Activated naive CD8-positive, alpha-beta T cell treated with anti-CD3 and anti-CD28 coated beads, Interleukin-2, amount 50 U/mL, for 24 hours (primary cell): ENCODE data around the gene GAL3ST1.
"Not testable (repeated sequence)": the region's sequence is repeated elsewhere in the genome, so short reads cannot be mapped to it uniquely, and the experiment has no call there.

Experiments used
- ATAC-seq: fragments of 150-1000 bp; cut with Tn5 transposase; one replicate; pipeline ENCODE4 v1.10.0; 2021
- DNase-seq: peaks from one replicate; pipeline ENCODE4 v3.0.0; 2021
- H3K27ac Mint-ChIP-seq: one replicate; pipeline ENCODE4 v1.8.0; 2021; ENCODE audit warnings: mild to moderate bottlenecking, mixed read lengths
- H3K27me3 Mint-ChIP-seq: one replicate; pipeline ENCODE4 v1.8.0; 2021; ENCODE audit warnings: mixed read lengths
- H3K36me3 Mint-ChIP-seq: one replicate; pipeline ENCODE4 v1.8.0; 2021; ENCODE audit warnings: low read depth, mixed read lengths
- H3K4me1 Mint-ChIP-seq: one replicate; pipeline ENCODE4 v1.8.0; 2021; ENCODE audit warnings: mixed read lengths
- H3K4me3 Mint-ChIP-seq: one replicate; pipeline ENCODE4 v1.8.0; 2021; ENCODE audit warnings: mild to moderate bottlenecking, moderate library complexity, mixed read lengths
- H3K9me3 Mint-ChIP-seq: one replicate; pipeline ENCODE4 v1.8.0; 2021; ENCODE audit warnings: mixed read lengths

The GAL3ST1 gene

DNA sequence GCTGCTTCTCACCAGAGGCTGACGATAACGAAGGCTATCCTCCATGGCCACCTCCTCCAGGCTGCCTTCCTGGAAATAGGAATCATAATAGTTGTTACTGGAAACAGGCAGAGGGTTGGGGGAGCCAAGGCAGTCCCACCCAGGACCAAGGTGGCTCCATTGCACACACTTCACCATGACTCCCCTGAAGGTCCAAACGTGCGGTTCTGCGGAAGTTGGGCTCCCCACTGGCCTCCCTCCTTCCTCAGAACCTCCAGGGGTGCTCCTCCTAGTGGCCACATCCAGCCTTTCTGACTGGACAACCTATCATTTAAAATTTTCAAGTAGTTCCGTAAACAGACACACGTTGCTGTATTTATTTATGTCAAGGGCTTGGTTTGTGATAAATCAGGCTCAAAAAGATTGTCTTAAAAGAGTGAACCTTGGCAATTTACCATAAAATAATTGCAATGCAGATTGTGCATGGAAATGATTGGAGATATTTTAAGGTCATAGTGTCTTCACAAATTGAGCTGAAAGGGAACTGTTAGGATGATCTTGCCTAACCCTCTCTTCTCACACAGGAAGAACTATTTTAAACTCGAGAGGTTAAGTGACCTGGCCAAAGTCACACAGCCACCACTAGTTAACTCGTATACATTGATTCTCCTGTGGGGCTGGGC, 31.1 kb upstream of the GAL3ST1 start:
- H3K9me3 Mint-ChIP-seq: no peaks in the 10 kb centered on the region
- peak; percentile 57 for DNase-seq
- H3K4me3 Mint-ChIP-seq: no peak overlapping the region
- no peaks in the 10 kb centered on the region for H3K36me3 Mint-ChIP-seq
- peaks cover 41% of the 10 kb centered on the region for H3K4me1 Mint-ChIP-seq
- H3K27me3 Mint-ChIP-seq: peaks cover 8% of the 10 kb centered on the region
- H3K27ac Mint-ChIP-seq: no peak overlapping the region
- no peak for ATAC-seq

DNA sequence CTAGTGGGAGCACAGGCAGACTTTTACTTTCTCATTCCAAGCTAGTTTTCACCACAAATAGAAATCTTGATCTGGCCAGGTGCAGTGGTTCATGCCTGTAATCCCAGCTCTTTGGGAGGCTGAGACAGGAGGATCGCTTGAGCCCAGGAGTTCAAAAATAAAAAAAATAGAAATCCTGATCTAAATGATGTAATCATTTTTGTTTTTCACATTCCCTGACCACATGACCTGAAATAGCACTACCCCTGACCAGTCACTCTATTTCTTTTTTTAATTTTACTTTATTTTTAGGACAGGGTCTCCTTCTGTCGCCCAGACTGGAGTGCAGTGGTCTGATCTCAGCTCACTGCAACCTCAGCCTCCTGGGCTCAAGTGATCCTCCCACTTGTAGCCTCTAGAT, 30.3 kb upstream of the GAL3ST1 start:
- Mint-ChIP-seq H3K27me3 (peaks cover 5% of the 10 kb centered on the region), H3K9me3 (no peaks in the 10 kb centered on the region), H3K4me3 (no peak overlapping the region), H3K4me1 (peaks cover 37% of the 10 kb centered on the region), H3K27ac (no peak overlapping the region), H3K36me3 (no peaks in the 10 kb centered on the region)
- DNase-seq (no peak), ATAC-seq (no peak)

DNA sequence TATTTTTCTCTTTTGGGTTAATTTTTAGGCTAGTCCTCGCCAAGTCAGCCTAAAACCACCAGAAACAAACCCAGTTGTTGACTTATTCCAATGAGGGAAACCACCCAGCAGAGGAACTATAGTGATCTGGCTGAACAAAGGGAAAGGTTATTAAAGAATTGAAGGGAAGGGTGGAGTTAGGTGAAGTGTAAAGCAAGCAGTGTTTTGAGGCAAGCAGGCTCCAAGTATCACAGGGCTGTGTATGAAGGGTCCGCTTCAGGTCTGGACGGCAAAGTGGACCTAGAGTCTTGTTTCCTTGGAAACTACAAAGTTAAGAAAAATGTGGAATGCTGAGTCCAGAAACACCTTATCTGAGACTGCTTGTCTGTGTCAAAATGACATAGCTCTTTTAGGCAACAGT, 29.3 kb upstream of the GAL3ST1 start:
- Mint-ChIP-seq H3K9me3 (no peaks in the 10 kb centered on the region), H3K27ac (no peak overlapping the region), H3K36me3 (no peaks in the 10 kb centered on the region), H3K4me1 (peaks cover 28% of the 10 kb centered on the region), H3K27me3 (no peaks in the 10 kb centered on the region), H3K4me3 (no peak overlapping the region)
- no peak for DNase-seq
- ATAC-seq: no peak

DNA sequence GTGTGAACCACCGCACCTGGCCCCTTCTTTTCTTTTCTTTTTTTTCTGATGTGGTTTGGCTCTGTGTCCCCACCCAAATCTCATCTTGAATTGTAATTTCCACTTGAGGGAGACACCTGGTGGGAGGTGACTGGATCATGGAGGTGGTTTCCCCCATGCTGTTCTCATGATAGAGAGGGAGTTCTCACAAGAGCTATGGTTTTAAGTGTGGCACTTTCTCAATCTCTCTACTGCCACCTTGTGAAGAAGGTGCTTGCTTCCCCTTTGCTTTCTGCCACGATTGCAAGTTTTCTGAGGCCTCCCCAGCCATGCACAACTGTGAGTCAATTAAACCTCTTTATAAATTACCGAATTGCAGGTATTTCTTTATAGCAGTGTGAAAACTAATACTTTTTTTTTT, 27.6 kb upstream of the GAL3ST1 start:
- no peaks in the 10 kb centered on the region for H3K36me3 Mint-ChIP-seq
- no peak for ATAC-seq
- H3K4me3 Mint-ChIP-seq: peak overlapping the region; percentile 12
- peaks cover 16% of the 10 kb centered on the region for H3K4me1 Mint-ChIP-seq
- H3K9me3 Mint-ChIP-seq: no peaks in the 10 kb centered on the region
- no peaks in the 10 kb centered on the region for H3K27me3 Mint-ChIP-seq
- no peak for DNase-seq
- H3K27ac Mint-ChIP-seq: no peak overlapping the region

DNA sequence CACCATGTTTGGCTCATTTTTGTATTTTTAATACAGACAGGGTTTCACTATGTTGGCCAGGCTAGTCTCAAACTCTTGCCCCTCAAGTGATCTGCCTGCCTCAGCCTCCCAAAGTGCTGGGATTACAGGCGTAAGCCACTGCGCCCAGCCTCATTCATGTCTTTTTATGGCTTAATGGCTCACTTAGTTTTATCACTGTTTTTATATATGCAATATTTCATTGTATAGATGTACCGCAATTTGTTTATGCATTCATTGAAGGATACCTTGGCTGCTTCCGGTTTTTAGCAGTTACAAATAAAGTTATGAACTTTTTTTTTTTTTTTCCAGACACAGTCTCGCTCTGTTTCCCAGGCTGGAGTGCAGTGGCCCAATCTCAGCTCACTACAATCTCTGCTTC, 27.0 kb upstream of the GAL3ST1 start:
- Mint-ChIP-seq H3K4me1 (peaks cover 11% of the 10 kb centered on the region), H3K36me3 (no peaks in the 10 kb centered on the region)

DNA sequence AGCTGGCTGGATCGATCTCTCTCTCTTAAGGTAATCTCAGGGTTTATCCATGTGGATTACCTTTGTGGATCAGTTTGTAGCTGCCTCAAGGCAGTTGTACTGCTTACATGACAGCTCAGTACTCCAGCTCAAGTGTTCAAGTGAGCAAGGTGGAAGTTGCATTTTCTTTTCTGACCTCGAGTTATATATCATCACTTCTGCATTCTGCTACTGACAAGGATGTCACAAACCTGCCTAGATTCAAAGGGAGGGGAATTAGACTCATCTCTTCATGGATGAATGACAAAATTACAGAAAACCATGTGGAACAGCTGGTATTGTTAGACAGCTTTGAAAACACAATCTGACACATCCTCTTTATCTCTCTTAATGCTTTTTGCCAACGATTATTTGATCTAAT, 26.5 kb upstream of the GAL3ST1 start:
- no peak for DNase-seq
- H3K36me3 Mint-ChIP-seq: no peaks in the 10 kb centered on the region

More for the DNA sequence above, 27.0 kb upstream of the GAL3ST1 start:
- Mint-ChIP-seq H3K4me3 (no peak overlapping the region), H3K27ac (no peak overlapping the region), H3K9me3 (no peaks in the 10 kb centered on the region), H3K27me3 (no peaks in the 10 kb centered on the region)
- DNase-seq: no peak
- no peak for ATAC-seq

DNA sequence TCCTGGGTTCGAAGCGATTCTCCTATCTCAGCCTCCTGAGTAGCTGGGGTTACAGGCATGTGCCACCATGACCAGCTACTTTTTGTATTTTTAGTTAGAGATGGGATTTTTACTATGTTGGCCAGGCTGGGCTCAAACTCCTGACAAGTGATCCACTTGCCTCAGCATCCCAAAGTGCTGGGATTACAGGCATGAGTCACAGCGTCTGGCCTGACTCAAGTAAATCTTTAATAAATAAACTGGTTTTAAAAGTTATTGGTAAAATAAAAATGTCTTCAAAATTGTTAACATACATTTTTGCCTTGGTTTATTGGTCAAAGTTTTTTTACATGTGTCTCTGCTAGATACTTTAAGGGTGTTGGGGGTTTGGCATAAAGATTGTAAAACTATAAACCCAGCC, 24.5 kb upstream of the GAL3ST1 start:
- no peaks in the 10 kb centered on the region for H3K27me3 Mint-ChIP-seq
- no peak overlapping the region for H3K4me3 Mint-ChIP-seq
- DNase-seq (no peak), ATAC-seq (no peak)
- no peaks in the 10 kb centered on the region for H3K36me3 Mint-ChIP-seq
- peaks cover 1% of the 10 kb centered on the region for H3K4me1 Mint-ChIP-seq
- H3K9me3 Mint-ChIP-seq: no peaks in the 10 kb centered on the region
- no peak overlapping the region for H3K27ac Mint-ChIP-seq

More for the DNA sequence above, 26.5 kb upstream of the GAL3ST1 start:
- H3K27ac Mint-ChIP-seq: no peak overlapping the region
- H3K27me3 Mint-ChIP-seq: no peaks in the 10 kb centered on the region
- H3K4me1 Mint-ChIP-seq: peaks cover 7% of the 10 kb centered on the region
- no peaks in the 10 kb centered on the region for H3K9me3 Mint-ChIP-seq
- no peak for ATAC-seq
- no peak overlapping the region for H3K4me3 Mint-ChIP-seq

DNA sequence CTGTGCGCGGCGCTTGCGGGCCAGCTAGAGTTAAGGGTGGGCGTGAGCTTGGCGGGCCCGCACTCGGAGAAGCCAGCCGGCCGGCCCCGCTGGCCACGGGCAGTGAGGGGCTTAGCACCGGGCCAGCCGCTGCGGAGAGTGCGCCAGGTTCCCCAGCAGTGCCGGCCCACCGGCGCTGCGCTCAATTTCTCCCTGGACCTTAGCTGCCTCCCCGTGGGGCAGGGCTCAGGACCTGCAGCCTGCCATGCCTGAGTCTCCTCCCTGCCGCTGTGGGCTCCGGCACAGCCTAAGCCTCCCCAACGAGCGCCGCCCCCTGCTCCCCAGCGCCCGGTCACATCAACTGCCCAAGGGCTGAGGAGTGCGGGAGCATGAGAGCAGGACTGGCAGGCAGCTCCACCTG, 22.4 kb upstream of the GAL3ST1 start:
- Mint-ChIP-seq H3K9me3 (no peaks in the 10 kb centered on the region), H3K4me3 (no peak overlapping the region), H3K27me3 (no peaks in the 10 kb centered on the region), H3K4me1 (peaks cover 1% of the 10 kb centered on the region), H3K27ac (no peak overlapping the region), H3K36me3 (no peaks in the 10 kb centered on the region)
- no peak for ATAC-seq
- DNase-seq: no peak

DNA sequence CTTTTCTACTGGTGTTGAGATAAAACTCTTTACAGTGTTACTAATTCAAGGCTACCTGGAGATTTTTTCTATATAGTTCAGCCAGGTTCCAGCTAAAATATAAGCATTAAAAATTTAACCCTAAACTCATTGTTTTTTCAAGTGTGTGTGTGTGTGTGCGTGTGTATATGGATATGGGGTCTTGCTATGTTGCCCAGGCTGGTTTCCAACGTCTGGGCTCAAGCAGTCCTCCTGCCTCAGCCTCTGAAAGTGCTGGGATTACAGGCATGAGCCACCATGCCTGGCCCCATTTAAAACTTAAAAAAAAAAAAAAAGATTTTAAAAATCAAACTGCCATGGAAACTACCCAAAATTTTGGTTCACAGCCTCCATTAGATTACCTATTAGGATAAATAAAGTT, 21.7 kb upstream of the GAL3ST1 start:
- Mint-ChIP-seq H3K4me1 (peaks cover 1% of the 10 kb centered on the region), H3K36me3 (no peaks in the 10 kb centered on the region), H3K27ac (no peak overlapping the region), H3K9me3 (no peaks in the 10 kb centered on the region), H3K4me3 (no peak overlapping the region), H3K27me3 (no peaks in the 10 kb centered on the region)
- DNase-seq (no peak), ATAC-seq (no peak)

DNA sequence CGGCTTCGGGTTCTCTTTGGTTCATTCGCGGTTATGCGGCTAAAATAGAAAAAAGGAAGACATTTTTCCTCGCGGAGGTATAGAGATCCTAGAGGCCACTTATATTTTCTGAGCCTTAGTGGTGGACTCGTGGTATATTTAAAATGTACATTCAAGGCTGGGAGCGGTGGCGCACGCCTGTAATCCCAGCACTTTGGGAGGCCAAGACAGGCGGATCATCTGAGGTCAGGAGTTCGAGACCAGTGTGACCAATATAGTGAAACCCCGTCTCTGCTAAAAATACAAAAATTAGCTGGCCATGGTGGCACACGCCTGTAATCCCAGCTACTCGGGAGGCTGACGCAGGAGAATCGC, 17.9 kb upstream of the GAL3ST1 start:
- DNase-seq, H3K27ac Mint-ChIP-seq, H3K4me3 Mint-ChIP-seq, ATAC-seq, H3K4me1 Mint-ChIP-seq, H3K27me3 Mint-ChIP-seq, H3K9me3 Mint-ChIP-seq: not testable (repeated sequence)
- H3K36me3 Mint-ChIP-seq: peaks cover 19% of the 10 kb centered on the region

DNA sequence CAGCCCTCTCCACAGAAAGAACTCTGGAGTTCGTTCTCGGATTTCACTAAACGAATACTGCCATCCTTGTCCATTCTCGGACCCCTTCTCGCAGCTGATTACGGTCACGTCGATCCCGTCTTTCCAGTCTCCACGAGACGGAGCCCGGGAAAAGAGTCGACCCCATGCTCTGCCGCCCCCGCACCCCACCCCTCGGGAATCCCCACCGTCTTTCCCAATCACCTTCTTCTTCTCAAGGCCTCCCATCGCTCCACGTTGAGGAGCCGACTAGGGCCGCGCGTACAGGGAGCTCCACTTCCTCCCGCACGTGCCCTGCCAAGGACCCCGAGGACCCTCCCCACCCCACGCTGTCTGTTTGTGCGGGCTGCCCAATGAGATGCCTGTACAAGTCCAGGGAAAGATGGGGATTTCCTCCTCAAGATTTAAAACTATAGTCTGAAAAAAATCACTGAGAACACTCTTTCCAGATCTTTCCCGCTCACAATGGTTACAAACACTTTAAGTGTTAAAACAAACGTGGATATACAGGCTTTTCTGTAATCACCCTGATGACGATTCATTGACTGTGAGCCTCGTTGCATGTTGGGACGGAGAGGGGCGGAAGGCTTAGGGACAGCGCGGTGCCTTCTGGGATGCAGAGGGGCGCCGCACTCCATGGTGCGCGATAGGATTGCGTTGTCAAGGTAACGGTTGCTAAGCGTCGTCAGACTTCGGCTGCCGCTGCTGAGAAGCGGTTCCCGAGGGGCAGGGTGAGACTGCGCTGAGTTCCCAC, 17.3 kb upstream of the GAL3ST1 start, which contains the start of gene PES1:
Gene PES1 (minus strand): TSS at position 323 of the 772 bp plus-strand sequence. CDS start 77 bp downstream, at position 246.
- Mint-ChIP-seq H3K9me3 (no peaks in the 10 kb centered on the region), H3K36me3 (peaks cover 24% of the 10 kb centered on the region), H3K4me1 (peaks cover 1% of the 10 kb centered on the region), H3K27ac (no peak within 1 kb of the TSS), H3K27me3 (no peaks in the 10 kb centered on the region), H3K4me3 (no peak within 1 kb of the TSS)
- ATAC-seq: peak; percentile 99
- DNase-seq: peak; percentile 93

DNA sequence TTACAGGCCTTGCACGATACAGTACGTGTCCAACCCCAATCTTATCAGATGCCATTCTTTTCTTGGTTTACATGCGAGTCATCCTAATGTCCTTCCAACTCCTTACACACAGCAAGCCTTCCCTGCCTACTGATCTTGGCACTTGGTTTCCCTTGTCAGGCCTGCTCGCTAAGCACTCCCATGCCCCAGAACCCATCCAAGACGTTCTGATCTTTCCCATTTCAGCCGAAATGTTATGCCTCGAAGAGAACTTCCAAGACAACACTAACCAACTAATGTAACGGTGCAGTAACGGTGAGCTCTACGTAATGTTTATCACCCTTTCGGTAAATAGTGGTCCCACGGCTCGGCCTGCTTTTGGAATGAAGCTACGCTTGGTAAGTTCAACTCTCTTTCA, 16.7 kb upstream of the GAL3ST1 start:
- Mint-ChIP-seq H3K9me3 (no peaks in the 10 kb centered on the region), H3K36me3 (peaks cover 28% of the 10 kb centered on the region), H3K27me3 (no peaks in the 10 kb centered on the region), H3K27ac (no peak overlapping the region), H3K4me3 (no peak overlapping the region), H3K4me1 (peaks cover 1% of the 10 kb centered on the region)
- DNase-seq: peak; percentile 13
- ATAC-seq: no peak

DNA sequence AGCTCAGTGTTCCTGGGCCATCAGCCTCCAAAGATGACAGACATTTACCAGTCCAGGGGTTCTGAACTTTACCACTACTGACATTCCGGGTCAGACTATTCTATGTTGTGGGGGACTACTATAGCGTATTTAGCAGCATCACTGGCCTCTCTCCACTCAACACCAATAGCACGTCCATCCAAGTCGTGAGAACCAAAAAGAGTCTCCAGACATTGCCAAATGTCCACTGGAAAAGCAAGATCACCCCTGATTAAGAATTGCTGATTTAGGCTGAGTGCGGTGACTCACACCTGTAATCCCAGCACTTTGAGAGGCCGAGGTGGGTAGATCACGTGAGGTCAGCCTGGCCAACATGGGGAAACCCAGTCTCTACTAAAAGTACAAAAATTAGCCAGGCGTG, 11.9 kb upstream of the GAL3ST1 start:
- Mint-ChIP-seq H3K9me3 (no peaks in the 10 kb centered on the region), H3K4me1 (no peaks in the 10 kb centered on the region), H3K27me3 (no peaks in the 10 kb centered on the region), H3K36me3 (peaks cover 48% of the 10 kb centered on the region), H3K4me3 (no peak overlapping the region), H3K27ac (no peak overlapping the region)
- ATAC-seq (no peak), DNase-seq (no peak)

DNA sequence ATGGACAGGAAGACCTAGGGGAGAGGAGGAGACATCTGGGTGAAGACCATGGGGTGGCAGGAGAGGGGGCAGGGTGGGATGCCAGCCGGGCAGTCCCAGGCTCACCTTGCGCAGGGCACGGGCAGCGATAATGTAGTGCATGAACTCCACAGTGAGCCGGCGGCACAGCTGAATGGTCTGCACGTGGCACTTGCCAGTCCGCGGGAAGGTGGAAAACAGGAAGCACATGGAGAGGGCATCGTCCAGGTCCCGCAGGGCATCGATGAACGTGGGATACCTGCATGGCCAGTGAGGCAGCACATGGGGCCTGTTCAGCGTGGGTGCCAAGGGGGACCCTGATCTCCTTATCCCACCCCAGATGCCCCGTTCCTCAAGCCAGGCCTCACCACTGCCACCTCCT, 10.0 kb upstream of the GAL3ST1 start:
- DNase-seq: no peak
- H3K4me1 Mint-ChIP-seq: no peaks in the 10 kb centered on the region
- no peaks in the 10 kb centered on the region for H3K27me3 Mint-ChIP-seq
- no peak overlapping the region for H3K4me3 Mint-ChIP-seq
- H3K9me3 Mint-ChIP-seq: no peaks in the 10 kb centered on the region
- H3K27ac Mint-ChIP-seq: no peak overlapping the region
- ATAC-seq: no peak
- H3K36me3 Mint-ChIP-seq: peaks cover 56% of the 10 kb centered on the region

DNA sequence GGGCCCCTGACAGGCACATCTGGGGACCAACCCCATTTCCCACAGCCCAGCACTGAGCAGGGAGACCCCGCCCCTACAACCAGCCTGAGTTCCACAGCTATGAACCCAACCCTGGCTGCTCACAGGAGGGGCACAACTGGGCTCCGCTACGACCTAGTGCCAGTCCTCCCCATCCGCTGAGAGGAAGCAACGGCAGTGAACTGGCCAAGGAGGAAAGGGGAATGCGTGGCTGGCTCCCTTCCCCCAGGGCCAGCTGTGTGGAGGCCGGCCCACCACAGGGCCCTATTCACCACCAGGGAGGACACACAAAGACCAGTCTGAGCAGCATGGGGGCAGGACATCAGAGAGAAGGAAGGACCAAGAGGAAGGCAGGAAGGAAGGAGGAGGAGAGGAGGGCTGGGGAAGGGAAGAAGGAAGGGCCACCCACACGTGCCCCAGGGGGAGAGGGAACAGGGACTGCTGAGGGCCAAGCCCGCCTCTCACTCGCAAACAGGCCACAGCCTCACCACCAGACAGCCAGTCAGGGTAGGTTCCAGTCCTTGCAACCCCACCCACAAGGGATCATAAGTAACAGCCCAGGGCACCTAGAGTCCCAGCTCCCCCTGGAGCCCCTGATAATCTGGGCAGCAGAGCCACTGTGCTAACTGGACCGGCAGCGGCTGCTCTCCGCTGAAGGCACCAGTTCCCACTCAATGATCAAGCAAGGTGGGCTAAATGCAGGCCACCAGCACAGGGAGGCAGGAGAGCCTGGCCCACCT, 8.5 kb upstream of the GAL3ST1 start:
- no peak overlapping the region for H3K27ac Mint-ChIP-seq
- H3K4me3 Mint-ChIP-seq: no peak overlapping the region
- H3K27me3 Mint-ChIP-seq: no peaks in the 10 kb centered on the region
- no peaks in the 10 kb centered on the region for H3K9me3 Mint-ChIP-seq
- H3K4me1 Mint-ChIP-seq: no peaks in the 10 kb centered on the region
- peaks cover 55% of the 10 kb centered on the region for H3K36me3 Mint-ChIP-seq
- ATAC-seq (no peak), DNase-seq (no peak)
